IMR-90 (cell line): ENCODE data around the gene TMPRSS13. TPM values are rescaled to one million over a fixed set of nuclear protein-coding genes. Genes with fewer than 3 reads are reported as not detected.

Experiments used
- ATAC-seq: fragments of 200-7000 bp; cut with Tn5 transposase; 2 replicates; pipeline ENCODE4 v1.9.1; 2020; ENCODE audit warnings: low read depth, mild to moderate bottlenecking, moderate library complexity
- BruUV-seq: library from RNA; stranded (reverse); fragments of 400-500 nt; replicated peaks from 2 replicates; lab custom pipeline; 2021; lab: Mats Ljungman, UMichigan
- CTCF ChIA-PET: fragments of 300-600 bp; formaldehyde crosslinking; extraction: SDS; loops from one replicate; lab custom pipeline; 2021; ENCODE audit warnings: antibody characterized with exemption; lab: Yijun Ruan, JAX
- POLR2A ChIA-PET: fragments of 300-600 bp; sonication (Branson Sonifier 250); formaldehyde crosslinking; loops from one replicate; lab custom pipeline; 2022; ENCODE audit warnings: antibody characterized with exemption; ENCODE audit not compliant: unreplicated experiment; lab: Charles Lee
- DNase-seq: peaks from one replicate; pipeline ENCODE4 v3.0.0; 2013
- H2AFZ ChIP-seq: replicated peaks from 2 replicates; pipeline ENCODE3; 2013; ENCODE audit warnings: low read length, mild to moderate bottlenecking; ENCODE audit not compliant: poor library complexity
- H2AK5ac ChIP-seq: 2 replicates; pipeline ENCODE4 v1.6.1; 2013; ENCODE audit warnings: low read depth, low read length, inconsistent platforms
- H2AK9ac ChIP-seq: replicated peaks from 2 replicates; pipeline ENCODE3; 2013; ENCODE audit warnings: mild to moderate bottlenecking, low read depth, low read length, moderate library complexity; ENCODE audit not compliant: poor library complexity
- H2BK120ac ChIP-seq: 2 replicates; pipeline ENCODE4 v1.6.1; 2013; ENCODE audit warnings: low read depth, low read length, inconsistent platforms
- H2BK15ac ChIP-seq: 3 replicates; pipeline ENCODE4 v1.6.1; 2013; ENCODE audit warnings: low read depth, low read length, inconsistent platforms
- H2BK20ac ChIP-seq: 2 replicates; pipeline ENCODE4 v1.6.1; 2013; ENCODE audit warnings: low read depth, mild to moderate bottlenecking, inconsistent platforms, low read length, moderate library complexity
- H2BK5ac ChIP-seq: 2 replicates; pipeline ENCODE4 v1.6.1; 2013; ENCODE audit warnings: mild to moderate bottlenecking, low read depth, low read length, inconsistent platforms; ENCODE audit not compliant: poor library complexity, severe bottlenecking
- H3K14ac ChIP-seq: replicated peaks from 2 replicates; pipeline ENCODE4 v1.6.1; 2013; ENCODE audit warnings: low read depth, low read length, inconsistent platforms
- H3K18ac ChIP-seq: 2 replicates; pipeline ENCODE4 v1.6.1; 2013; ENCODE audit warnings: low read depth, low read length, control low read depth
- H3K23ac ChIP-seq: 2 replicates; pipeline ENCODE4 v1.6.1; 2013; ENCODE audit warnings: low read depth, low read length, inconsistent platforms
- H3K27ac ChIP-seq: 2 replicates; pipeline ENCODE4 v1.5.1; 2013; ENCODE audit warnings: mild to moderate bottlenecking, control low read depth, low read length; ENCODE audit not compliant: insufficient read depth
- H3K27me3 ChIP-seq: 2 replicates; pipeline ENCODE4 v1.6.1; 2013; ENCODE audit warnings: low read length; ENCODE audit not compliant: control insufficient read depth, insufficient read depth
- H3K36me3 ChIP-seq: 2 replicates; pipeline ENCODE4 v1.6.1; 2013; ENCODE audit warnings: low read length, mixed read lengths; ENCODE audit not compliant: control insufficient read depth, insufficient read depth
- H3K4ac ChIP-seq: 2 replicates; pipeline ENCODE4 v1.6.1; 2013; ENCODE audit warnings: low read depth, low read length, inconsistent platforms
- H3K4me1 ChIP-seq: 2 replicates; pipeline ENCODE4 v1.6.1; 2013; ENCODE audit warnings: low read length, mixed read lengths; ENCODE audit not compliant: control insufficient read depth, insufficient read depth
- H3K4me2 ChIP-seq: 2 replicates; pipeline ENCODE4 v1.6.1; 2013; ENCODE audit warnings: low read depth, mild to moderate bottlenecking, control low read depth, low read length, moderate library complexity
- H3K4me3 ChIP-seq: 2 replicates; pipeline ENCODE4 v1.5.1; 2013; ENCODE audit warnings: low read depth, mild to moderate bottlenecking, control low read depth, low read length, moderate library complexity; ENCODE audit not compliant: insufficient read depth
- H3K56ac ChIP-seq: 2 replicates; pipeline ENCODE4 v1.6.1; 2013; ENCODE audit warnings: low read length, inconsistent platforms; ENCODE audit not compliant: insufficient read depth; ENCODE audit errors: extremely low read depth
- H3K79me1 ChIP-seq, 2 experiments: 2 replicates each; pipeline ENCODE4 v1.6.1; 2013; ENCODE audit warnings: low read length in 2 of 2, inconsistent platforms in 1 of 2, low read depth in 1 of 2
- H3K9ac ChIP-seq: 2 replicates; pipeline ENCODE4 v1.6.1; 2013; ENCODE audit warnings: low read depth, low read length, control low read depth
- H3K9me1 ChIP-seq: 2 replicates; pipeline ENCODE4 v1.6.1; 2013; ENCODE audit warnings: low read length, inconsistent platforms; ENCODE audit not compliant: insufficient read depth
- H3K9me3 ChIP-seq: 2 replicates; pipeline ENCODE4 v1.6.1; 2013; ENCODE audit warnings: low read length; ENCODE audit not compliant: control insufficient read depth, insufficient read depth
- H4K20me1 ChIP-seq: 2 replicates; pipeline ENCODE4 v1.6.1; 2013; ENCODE audit warnings: low read length, inconsistent platforms; ENCODE audit not compliant: insufficient read depth
- H4K5ac ChIP-seq: 2 replicates; pipeline ENCODE4 v1.6.1; 2013; ENCODE audit warnings: mild to moderate bottlenecking, low read depth, low read length, control low read depth
- H4K8ac ChIP-seq, 2 experiments: 2 replicates each; pipeline ENCODE4 v1.6.1; 2013; ENCODE audit warnings: low read depth in 2 of 2, low read length in 2 of 2, control low read depth in 1 of 2, inconsistent platforms in 1 of 2
- H4K91ac ChIP-seq: 2 replicates; pipeline ENCODE4 v1.6.1; 2013; ENCODE audit warnings: low read depth, low read length, inconsistent platforms; ENCODE audit not compliant: insufficient read depth
- BHLHE40 ChIP-seq: fragments of 150-350 bp; IDR thresholded peaks from 2 replicates; pipeline ENCODE4 v1.6.1; 2016; ENCODE audit warnings: mild to moderate bottlenecking, low read depth, low read length
- CEBPB ChIP-seq: IDR thresholded peaks from 2 replicates; pipeline ENCODE4 v1.6.1; 2012; ENCODE audit warnings: low read depth, low read length, improper control_type of control experiment
- ELK1 ChIP-seq: fragments of 150-350 bp; IDR thresholded peaks from 2 replicates; pipeline ENCODE4 v1.6.1; 2016; ENCODE audit warnings: low read depth, mild to moderate bottlenecking, low read length, moderate library complexity, borderline replicate concordance
- MXI1 ChIP-seq: IDR thresholded peaks from 2 replicates; pipeline ENCODE4 v1.6.1; 2012; ENCODE audit warnings: low read depth, mild to moderate bottlenecking, low read length, moderate library complexity, borderline replicate concordance
- NFE2L2 ChIP-seq: fragments of 150-350 bp; IDR thresholded peaks from 2 replicates; pipeline ENCODE4 v1.6.1; 2016; ENCODE audit warnings: low read depth, mild to moderate bottlenecking, low read length
- RAD21 ChIP-seq: IDR thresholded peaks from 2 replicates; pipeline ENCODE4 v1.6.1; 2012; ENCODE audit warnings: low read length, improper control_type of control experiment
- RCOR1 ChIP-seq: IDR thresholded peaks from 2 replicates; pipeline ENCODE4 v1.6.1; 2012; ENCODE audit warnings: mild to moderate bottlenecking, low read length, improper control_type of control experiment; ENCODE audit not compliant: insufficient replicate concordance
- WGBS, 2 experiments: methylation state at CpG; one replicate each; pipeline versions ENCODE4 v1.1.5 to v1.1.7; 2013; ENCODE audit warnings: missing lambda C conversion rate in 2 of 2; ENCODE audit not compliant: insufficient read length in 1 of 2; ENCODE audit errors: extremely low coverage in 2 of 2; 5-methylcytosine and 5-hydroxymethylcytosine counted together
- dilution Hi-C: fragments of 300-500 bp; cut with HindIII; formaldehyde crosslinking; loops from one replicate; pipeline ENCODE4 v1.14.3; 2018; ENCODE audit warnings: low sequenced_read_pairs; ENCODE audit not compliant: unreplicated experiment
- in situ Hi-C: fragments of 300-500 bp; cut with MboI; formaldehyde crosslinking; loops from 3 replicates; pipeline ENCODE4 v1.14.3; 2019; ENCODE audit warnings: low sequenced_read_pairs, inconsistent platforms, mixed read lengths
- intact Hi-C: fragments of 100-400 bp; cut with micrococcal nuclease; formaldehyde crosslinking; loops from 2 replicates; pipeline ENCODE4 v1.10.0; 2022
- polyA plus RNA-seq, 3 experiments: library from polyadenylated mRNA; depleted of rRNA; stranded (reverse); fragments of >200 nt; gene quantifications; 2 replicates each; pipeline ENCODE4 v1.2.3, GENCODE V29; 2012; ENCODE audit warnings: low replicate concordance in 1 of 3
- total RNA-seq: library from RNA; depleted of rRNA; stranded (reverse); fragments of >200 nt; gene quantifications from 2 replicates; pipeline ENCODE4 v1.2.3, GENCODE V29; 2012

The TMPRSS13 gene
- total and polyA plus RNA-seq, 2 of the 4 experiments (the other 2 are of a cell fraction): not detected

GRCh38 chr11:117861151-117862018, 67.8 kb downstream of the TMPRSS13 start:
- ChIA-PET POLR2A (no interaction called here), CTCF (no interaction called here)
- dilution Hi-C loops (no loop called here), in situ Hi-C loops (no loop called here), intact Hi-C loops (no loop called here)
- Histone ChIP-seq H3K56ac (no peak overlapping the region), H4K91ac (no peak overlapping the region), H2AK9ac (no peak overlapping the region), H2AFZ (no peak overlapping the region), H3K27me3 (peaks cover 2% of the 10 kb centered on the region), H3K4me2 (no peak overlapping the region), H4K5ac (no peak overlapping the region), H3K23ac (no peak overlapping the region), H2BK15ac (no peak overlapping the region), H3K4ac (no peak overlapping the region), H3K9me3 (no peaks in the 10 kb centered on the region), H2AK5ac (no peak overlapping the region), H3K27ac (no peak overlapping the region), H3K18ac (no peak overlapping the region), H3K14ac (no peak overlapping the region), H3K36me3 (no peaks in the 10 kb centered on the region), H3K4me3 (no peak overlapping the region), H2BK120ac (no peak overlapping the region), H2BK5ac (no peak overlapping the region), H3K4me1 (no peaks in the 10 kb centered on the region), H2BK20ac (no peak overlapping the region), H4K20me1 (no peaks in the 10 kb centered on the region), H4K8ac (no peak overlapping the region), H3K9me1 (no peaks in the 10 kb centered on the region), H3K9ac (no peak overlapping the region), H3K79me1 (no peaks in the 10 kb centered on the region)
- DNase-seq (no peak), ATAC-seq (no peak)
- 14% methylated on average over 1 of the region's 13 CpGs; no CpG with 5 or more reads in 1 of the 2 experiments for WGBS, 2 experiments
- no TSS peak for BruUV-seq
- TF ChIP-seq MXI1 (no peak), CEBPB (no peak), RCOR1 (no peak), RAD21 (no peak), BHLHE40 (no peak), NFE2L2 (no peak), ELK1 (no peak)
